Esophagus muscularis mucosa (tissue), 4 donors: Measurements from ENCODE around the gene SLC12A6.

Experiments
- CTCF ChIP-seq, 3 experiments: fragments of 200-600 bp in 2 of 3; fragments of 450-650 bp in 1 of 3; sonication (generic) in 2 of 3; IDR thresholded peaks; one replicate each; pipeline ENCODE4 v1.5.1; 2017 to 2019; ENCODE audit warnings: antibody characterized with exemption in 3 of 3, mild to moderate bottlenecking in 2 of 3, moderate library complexity in 1 of 3
- EP300 ChIP-seq: sonication (generic); formaldehyde crosslinking; IDR thresholded peaks from one replicate; pipeline ENCODE4 v1.6.1; 2017; ENCODE audit warnings: antibody characterized with exemption
- POLR2A ChIP-seq: fragments of 450-650 bp; IDR thresholded peaks from one replicate; pipeline ENCODE4 v1.6.1; 2017; ENCODE audit warnings: antibody characterized with exemption, moderate library complexity, mild to moderate bottlenecking, low read depth

- TF ChIP-seq CTCF (IDR thresholded peaks at IDR 0.05) (no peak), POLR2A (no peak), EP300 (no peak)
Observed at GRCh38 chr15:34240537-34240936, 97.0 kb downstream of the SLC12A6 start.
